Activated T-helper 1 cell treated with anti-CD3 and anti-CD28 coated beads, Interleukin-12 subunit alpha, Interleukin-12 subunit beta, Interleukin-2, Interleukin-4 antibody, amounts not matched to agents 30 ng/mL and 10 ng/mL and 1 ng/mL, durations not matched to agents 14 hours and 24 hours and 36 hours (primary cell): ENCODE measurements around the gene IPO13. TPM values are rescaled to one million over a fixed set of nuclear protein-coding genes. Genes with fewer than 3 reads are reported as not detected.
A peak's percentile ranks its signal among the peaks of the same experiment; 100 is the strongest.

ENCODE experiments used
- DNase-seq: peaks from one replicate; pipeline ENCODE4 v3.0.0; 2021; ENCODE audit warnings: low spot score
- H3K27ac Mint-ChIP-seq: one replicate; pipeline ENCODE4 v1.8.0; 2021; ENCODE audit warnings: mild to moderate bottlenecking, mixed read lengths
- H3K27me3 Mint-ChIP-seq: one replicate; pipeline ENCODE4 v1.8.0; 2022; ENCODE audit warnings: mild to moderate bottlenecking, moderate library complexity, mixed read lengths; ENCODE audit not compliant: insufficient read depth
- H3K36me3 Mint-ChIP-seq: one replicate; pipeline ENCODE4 v1.8.0; 2021; ENCODE audit warnings: low read depth, mixed read lengths
- H3K4me1 Mint-ChIP-seq: one replicate; pipeline ENCODE4 v1.8.0; 2021; ENCODE audit warnings: low read depth, mixed read lengths
- H3K4me3 Mint-ChIP-seq: one replicate; pipeline ENCODE4 v1.8.0; 2021; ENCODE audit warnings: mild to moderate bottlenecking, moderate library complexity, mixed read lengths
- H3K9me3 Mint-ChIP-seq: one replicate; pipeline ENCODE4 v1.8.0; 2021; ENCODE audit warnings: mixed read lengths
- intact Hi-C: fragments of 100-400 bp; cut with micrococcal nuclease; formaldehyde crosslinking; loops from one replicate; pipeline ENCODE4 v1.15.1; 2024
- total RNA-seq: library from RNA; stranded (reverse); gene quantifications from 2 replicates; pipeline ENCODE4 v1.2.3, GENCODE V29; 2022

The IPO13 gene
- total RNA-seq, 1 donor from 2014 or later = 33.9 TPM

GRCh38 chr1:43947874-43948437 is 1.2 kb downstream of the IPO13 start:
- DNase-seq = no peak
- Mint-ChIP-seq H3K4me3 (peak overlapping the region; percentile 97), H3K4me1 (peaks cover 48% of the 10 kb centered on the region), H3K27ac (peak overlapping the region; percentile 61), H3K36me3 (peaks cover 13% of the 10 kb centered on the region), H3K9me3 (no peaks in the 10 kb centered on the region), H3K27me3 (no peaks in the 10 kb centered on the region)
- intact Hi-C loops = loop anchor here (2.0 kb wide), 1 partner anchor 417 kb away; the partner anchor contains the start of gene PTPRF

GRCh38 chr1:43949678-43950077 is 2.9 kb downstream of the IPO13 start:
- Mint-ChIP-seq H3K9me3 (no peaks in the 10 kb centered on the region), H3K4me3 (peak overlapping the region; percentile 31), H3K27ac (no peak overlapping the region), H3K36me3 (peaks cover 11% of the 10 kb centered on the region), H3K4me1 (peaks cover 42% of the 10 kb centered on the region), H3K27me3 (no peaks in the 10 kb centered on the region)
- DNase-seq = no peak
- intact Hi-C loops = no loop called here

GRCh38 chr1:43951021-43951985 is 4.6 kb downstream of the IPO13 start:
- H3K9me3 Mint-ChIP-seq = no peaks in the 10 kb centered on the region
- H3K4me1 Mint-ChIP-seq = peaks cover 26% of the 10 kb centered on the region
- H3K36me3 Mint-ChIP-seq = peaks cover 8% of the 10 kb centered on the region
- no peak overlapping the region for H3K27ac Mint-ChIP-seq
- DNase-seq = no peak
- no peak overlapping the region for H3K4me3 Mint-ChIP-seq
- intact Hi-C loops = no loop called here
- no peaks in the 10 kb centered on the region for H3K27me3 Mint-ChIP-seq

GRCh38 chr1:43952731-43953346 is 6.1 kb downstream of the IPO13 start:
- intact Hi-C loops = no loop called here

GRCh38 chr1:43953361-43953760 is 6.6 kb downstream of the IPO13 start:
- no peak overlapping the region for H3K4me3 Mint-ChIP-seq
- intact Hi-C loops = no loop called here
- H3K9me3 Mint-ChIP-seq = no peaks in the 10 kb centered on the region
- no peak for DNase-seq
- H3K27ac Mint-ChIP-seq = no peak overlapping the region
- H3K27me3 Mint-ChIP-seq = no peaks in the 10 kb centered on the region
- H3K4me1 Mint-ChIP-seq = peaks cover 17% of the 10 kb centered on the region
- peaks cover 13% of the 10 kb centered on the region for H3K36me3 Mint-ChIP-seq

More at GRCh38 chr1:43952731-43953346, 6.1 kb downstream of the IPO13 start:
- Mint-ChIP-seq H3K4me3 (no peak overlapping the region), H3K36me3 (peaks cover 11% of the 10 kb centered on the region), H3K9me3 (no peaks in the 10 kb centered on the region), H3K27ac (no peak overlapping the region), H3K27me3 (no peaks in the 10 kb centered on the region), H3K4me1 (peaks cover 22% of the 10 kb centered on the region)
- no peak for DNase-seq

GRCh38 chr1:43954036-43954435 is 7.3 kb downstream of the IPO13 start:
- Mint-ChIP-seq H3K36me3 (peaks cover 14% of the 10 kb centered on the region), H3K27ac (no peak overlapping the region), H3K27me3 (no peaks in the 10 kb centered on the region), H3K4me3 (no peak overlapping the region), H3K9me3 (no peaks in the 10 kb centered on the region), H3K4me1 (peaks cover 12% of the 10 kb centered on the region)
- DNase-seq = no peak
- intact Hi-C loops = no loop called here

GRCh38 chr1:43956234-43956633 is 9.5 kb downstream of the IPO13 start:
- peaks cover 9% of the 10 kb centered on the region for H3K36me3 Mint-ChIP-seq
- no peaks in the 10 kb centered on the region for H3K9me3 Mint-ChIP-seq
- H3K27me3 Mint-ChIP-seq = no peaks in the 10 kb centered on the region
- DNase-seq = no peak
- H3K27ac Mint-ChIP-seq = no peak overlapping the region
- no peak overlapping the region for H3K4me3 Mint-ChIP-seq
- intact Hi-C loops = no loop called here
- no peaks in the 10 kb centered on the region for H3K4me1 Mint-ChIP-seq

GRCh38 chr1:43957407-43958040 is 10.8 kb downstream of the IPO13 start:
- no peak overlapping the region for H3K4me3 Mint-ChIP-seq
- intact Hi-C loops = no loop called here
- no peak overlapping the region for H3K27ac Mint-ChIP-seq

GRCh38 chr1:43958351-43959255 is 11.9 kb downstream of the IPO13 start:
- no peak for DNase-seq
- Mint-ChIP-seq H3K9me3 (no peaks in the 10 kb centered on the region), H3K4me3 (no peak overlapping the region), H3K4me1 (no peaks in the 10 kb centered on the region), H3K36me3 (peaks cover 18% of the 10 kb centered on the region), H3K27ac (no peak overlapping the region), H3K27me3 (no peaks in the 10 kb centered on the region)
- intact Hi-C loops = no loop called here

More at GRCh38 chr1:43957407-43958040, 10.8 kb downstream of the IPO13 start:
- no peak for DNase-seq
- Mint-ChIP-seq H3K9me3 (no peaks in the 10 kb centered on the region), H3K27me3 (no peaks in the 10 kb centered on the region), H3K36me3 (peaks cover 14% of the 10 kb centered on the region), H3K4me1 (no peaks in the 10 kb centered on the region)

GRCh38 chr1:43960798-43961197 is 14.0 kb downstream of the IPO13 start:
- intact Hi-C loops = no loop called here
- Mint-ChIP-seq H3K27ac (no peak overlapping the region), H3K27me3 (no peaks in the 10 kb centered on the region), H3K4me3 (no peak overlapping the region), H3K9me3 (no peaks in the 10 kb centered on the region), H3K4me1 (no peaks in the 10 kb centered on the region), H3K36me3 (peaks cover 18% of the 10 kb centered on the region)
- DNase-seq = no peak

GRCh38 chr1:43961692-43962091 is 14.9 kb downstream of the IPO13 start:
- H3K4me3 Mint-ChIP-seq = no peak overlapping the region
- no peak overlapping the region for H3K27ac Mint-ChIP-seq
- H3K36me3 Mint-ChIP-seq = peaks cover 19% of the 10 kb centered on the region
- H3K4me1 Mint-ChIP-seq = no peaks in the 10 kb centered on the region
- no peaks in the 10 kb centered on the region for H3K27me3 Mint-ChIP-seq
- H3K9me3 Mint-ChIP-seq = no peaks in the 10 kb centered on the region
- no peak for DNase-seq
- intact Hi-C loops = no loop called here

GRCh38 chr1:43962324-43962723 is 15.6 kb downstream of the IPO13 start:
- H3K36me3 Mint-ChIP-seq = peaks cover 17% of the 10 kb centered on the region
- intact Hi-C loops = no loop called here
- no peak overlapping the region for H3K27ac Mint-ChIP-seq
- H3K4me3 Mint-ChIP-seq = no peak overlapping the region
- no peaks in the 10 kb centered on the region for H3K4me1 Mint-ChIP-seq
- no peaks in the 10 kb centered on the region for H3K27me3 Mint-ChIP-seq
- DNase-seq = no peak
- H3K9me3 Mint-ChIP-seq = no peaks in the 10 kb centered on the region
